Duodenal mucosa (tissue), 2 donors: ENCODE measurements around the gene SCARB2.

ENCODE experiments used
- H3K27ac ChIP-seq: one replicate; pipeline ENCODE4 v1.7.0; 2013; ENCODE audit warnings: low read depth, low read length
- H3K27me3 ChIP-seq, 2 donors: one replicate each; pipeline ENCODE4 v1.7.0; 2013; ENCODE audit warnings: low read length in 2 of 2, control low read depth in 1 of 2; ENCODE audit not compliant: insufficient read depth in 2 of 2, control insufficient read depth in 1 of 2
- H3K36me3 ChIP-seq, 2 donors: one replicate each; pipeline ENCODE4 v1.7.0; 2013; ENCODE audit warnings: low read length in 2 of 2, control low read depth in 1 of 2; ENCODE audit not compliant: insufficient read depth in 2 of 2, control insufficient read depth in 1 of 2
- H3K4me1 ChIP-seq, 2 donors: one replicate each; pipeline ENCODE4 v1.7.0; 2013; ENCODE audit warnings: low read length in 2 of 2, control low read depth in 1 of 2; ENCODE audit not compliant: insufficient read depth in 2 of 2, control insufficient read depth in 1 of 2
- H3K4me3 ChIP-seq, 2 donors: one replicate each; pipeline ENCODE4 v1.7.0; 2013; ENCODE audit warnings: low read length in 2 of 2, low read depth in 1 of 2
- H3K9ac ChIP-seq, 2 donors: one replicate each; pipeline ENCODE4 v1.7.0; 2013; ENCODE audit warnings: low read length in 2 of 2, low read depth in 1 of 2
- H3K9me3 ChIP-seq, 2 donors: one replicate each; pipeline ENCODE4 v1.7.0; 2013; ENCODE audit warnings: low read length in 2 of 2, control low read depth in 1 of 2; ENCODE audit not compliant: control insufficient read depth in 1 of 2

The SCARB2 gene

DNA sequence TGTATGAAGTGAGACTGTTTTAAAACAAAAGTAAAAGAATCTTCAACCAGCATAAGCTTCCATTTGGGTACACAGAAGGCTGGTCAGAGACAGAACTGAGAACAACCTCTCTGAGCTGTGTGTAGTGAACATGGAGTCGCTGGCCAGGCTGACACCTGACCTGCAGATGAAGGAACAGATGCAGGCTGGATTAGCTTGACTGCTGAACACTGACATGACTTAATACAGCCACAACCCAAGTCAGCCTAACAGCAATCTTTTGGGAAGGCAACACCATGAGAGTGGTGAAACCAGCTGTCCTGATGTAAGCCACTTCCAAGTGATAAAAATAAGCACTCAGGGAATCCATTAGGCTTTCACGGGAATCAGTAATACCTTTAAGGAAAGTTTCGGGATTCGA lies 10.1 kb downstream of the SCARB2 start:
- H3K36me3 ChIP-seq = no peaks in the 10 kb centered on the region
- peaks cover 49 to 74% of the 10 kb centered on the region in 2 donors for H3K4me1 ChIP-seq
- H3K9me3 ChIP-seq = no peaks in the 10 kb centered on the region
- no peak overlapping the region for H3K4me3 ChIP-seq
- no peaks in the 10 kb centered on the region for H3K27me3 ChIP-seq
- H3K9ac ChIP-seq = no peak overlapping the region
- no peak overlapping the region for H3K27ac ChIP-seq

DNA sequence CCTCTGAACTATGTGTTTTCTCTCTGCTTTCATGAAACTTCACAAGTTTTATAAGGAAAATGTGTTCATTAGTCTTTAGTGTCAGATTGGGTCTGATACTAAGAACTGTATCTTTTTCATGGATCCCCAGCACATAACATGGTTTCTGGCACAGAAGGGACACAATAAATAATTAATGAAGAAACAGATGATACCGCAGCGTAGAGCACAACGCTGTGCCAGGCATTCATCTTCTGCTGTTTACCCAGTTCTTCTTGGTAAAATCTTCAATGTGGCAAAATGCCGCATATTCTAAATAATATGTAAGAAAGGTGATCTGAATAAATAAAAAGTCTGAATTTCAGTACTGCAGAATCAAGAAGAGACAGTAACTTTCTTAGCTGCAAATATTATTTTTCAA lies 12.3 kb downstream of the SCARB2 start:
- H3K27me3 ChIP-seq = no peaks in the 10 kb centered on the region
- peak overlapping the region in 1 of 2 donors; percentile 15 for H3K9ac ChIP-seq
- no peak overlapping the region for H3K4me3 ChIP-seq
- H3K36me3 ChIP-seq = no peaks in the 10 kb centered on the region
- H3K9me3 ChIP-seq = no peaks in the 10 kb centered on the region
- H3K27ac ChIP-seq = no peak overlapping the region
- H3K4me1 ChIP-seq = peaks cover 63 to 78% of the 10 kb centered on the region in 2 donors

DNA sequence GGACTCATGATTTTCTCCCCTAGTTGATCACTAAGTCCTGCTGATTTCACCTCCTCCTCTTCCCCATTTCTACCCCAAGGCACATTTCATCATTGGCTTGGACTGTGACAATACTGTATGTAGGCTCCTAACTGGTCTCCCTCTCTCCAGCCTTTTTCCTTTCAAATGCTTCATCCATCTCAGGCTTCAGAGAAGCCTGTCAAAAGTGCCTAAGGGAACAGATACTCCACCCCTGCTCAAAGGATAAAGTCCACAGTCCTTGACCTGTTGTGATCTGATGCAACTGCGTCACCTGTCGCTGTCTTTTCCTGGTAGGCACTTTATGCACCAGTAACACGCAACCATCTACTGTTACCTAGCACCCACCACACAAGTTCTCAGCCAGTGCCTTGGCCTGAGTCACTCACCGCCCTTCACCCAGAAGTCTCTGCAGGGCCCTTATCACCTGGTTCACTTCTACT lies 12.8 kb downstream of the SCARB2 start:
- Histone ChIP-seq H3K27ac (peak overlapping the region; percentile 77), H3K9me3 (no peaks in the 10 kb centered on the region)

DNA sequence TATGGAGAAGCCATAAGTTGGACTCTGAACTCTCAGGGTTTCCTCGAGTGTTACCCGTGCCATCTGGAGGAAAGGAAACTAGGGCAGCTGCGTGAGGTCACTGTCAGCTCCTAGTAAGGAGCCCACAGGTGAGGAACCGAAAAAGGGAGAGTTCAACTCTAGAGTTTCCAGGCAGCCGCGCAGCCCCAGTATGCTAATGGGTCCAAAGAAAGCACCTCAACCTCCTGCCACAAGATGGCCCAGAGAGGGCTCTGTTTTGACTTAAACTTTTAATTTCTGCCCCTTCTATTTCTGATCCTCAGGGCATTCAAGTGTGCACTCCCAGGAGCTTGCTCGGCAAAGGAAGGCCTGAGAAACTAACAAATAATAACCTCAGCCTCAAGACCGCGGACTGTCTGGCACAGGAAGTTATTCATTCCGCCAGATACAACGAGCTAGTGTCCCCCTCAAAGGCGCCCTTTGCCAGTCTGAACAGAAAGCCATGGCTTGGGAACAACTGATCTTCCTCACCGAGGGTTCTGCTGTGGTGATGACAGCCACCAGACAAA lies 13.9 kb downstream of the SCARB2 start:
- H3K36me3 ChIP-seq = peaks cover 0 to 8% of the 10 kb centered on the region in 2 donors
- no peaks in the 10 kb centered on the region for H3K9me3 ChIP-seq
- H3K4me3 ChIP-seq = peak overlapping the region; percentile 7 to 12
- H3K4me1 ChIP-seq = peaks cover 63 to 73% of the 10 kb centered on the region in 2 donors
- H3K27me3 ChIP-seq = no peaks in the 10 kb centered on the region
- peak overlapping the region; percentile 77 for H3K27ac ChIP-seq
- peak overlapping the region; percentile 8 to 48 for H3K9ac ChIP-seq

More for the DNA sequence above, 12.8 kb downstream of the SCARB2 start:
- Histone ChIP-seq H3K36me3 (no peaks in the 10 kb centered on the region), H3K27me3 (no peaks in the 10 kb centered on the region), H3K9ac (peak overlapping the region; percentile 0 to 48), H3K4me3 (no peak overlapping the region), H3K4me1 (peaks cover 63 to 74% of the 10 kb centered on the region in 2 donors)

DNA sequence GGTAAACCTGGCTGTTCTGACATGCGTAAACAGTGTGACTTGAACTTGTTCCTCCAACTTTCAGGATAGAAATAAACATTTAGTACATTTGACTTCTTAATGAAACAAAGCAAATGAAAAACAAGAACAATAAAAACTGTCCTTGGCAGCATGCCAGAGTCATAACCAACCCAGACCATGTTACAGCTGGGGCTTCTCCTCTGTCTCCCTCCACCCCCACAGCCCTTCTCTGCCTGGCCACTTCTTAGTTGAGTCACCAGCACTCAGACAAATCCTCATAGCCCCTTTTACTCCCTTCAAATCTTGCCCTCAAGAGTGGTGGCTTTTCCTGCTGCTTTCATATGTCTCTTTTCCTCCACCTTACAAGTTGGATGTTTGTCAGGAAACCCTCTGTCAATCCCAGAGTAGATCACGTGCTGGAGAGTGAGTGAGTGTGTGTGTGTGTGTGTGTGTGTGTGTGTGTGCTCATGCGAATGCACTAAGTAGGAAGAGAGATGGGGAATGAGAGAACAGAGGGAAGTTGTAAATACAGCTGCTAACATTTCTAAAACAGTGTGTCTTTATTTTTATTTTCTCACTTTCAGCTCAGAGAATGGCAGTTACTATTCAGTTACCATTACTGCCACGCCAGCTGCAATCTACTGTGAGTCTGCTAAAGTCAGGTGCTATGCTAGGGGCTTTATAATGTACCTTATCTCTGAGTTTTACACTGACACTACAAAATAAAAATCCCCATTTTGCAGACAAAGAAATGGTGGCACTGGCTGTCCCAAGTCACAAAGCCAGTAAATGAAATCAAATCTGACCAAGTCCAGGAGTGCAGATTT lies 15.0 kb downstream of the SCARB2 start:
- Histone ChIP-seq H3K9me3 (no peaks in the 10 kb centered on the region), H3K27ac (peak overlapping the region; percentile 65), H3K27me3 (no peaks in the 10 kb centered on the region), H3K4me1 (peaks cover 62 to 73% of the 10 kb centered on the region in 2 donors), H3K9ac (peak overlapping the region; percentile 26 to 37), H3K36me3 (peaks cover 5 to 14% of the 10 kb centered on the region in 2 donors), H3K4me3 (peak overlapping the region in 1 of 2 donors; percentile 7)

DNA sequence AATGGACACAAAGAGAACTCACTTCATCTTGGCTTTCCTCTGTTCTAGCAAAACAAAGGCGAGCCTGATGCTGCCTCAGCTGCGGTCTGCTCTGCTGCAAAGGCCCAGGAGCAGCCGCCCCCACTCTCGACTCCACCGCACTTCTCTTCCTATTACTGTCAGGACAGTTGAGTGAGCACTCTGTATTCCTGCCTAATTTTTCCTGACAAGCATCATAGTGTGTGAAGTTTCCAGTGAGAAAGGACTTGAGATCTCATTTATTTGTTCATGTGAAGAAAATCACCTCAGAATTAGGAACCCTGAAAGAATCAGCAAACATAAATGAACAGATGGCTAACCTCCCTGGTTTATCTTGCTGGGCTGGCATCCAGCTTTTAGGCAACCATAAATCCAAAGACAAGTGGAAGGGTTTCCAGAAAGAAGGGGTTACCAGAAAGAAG lies 15.6 kb downstream of the SCARB2 start:
- peak overlapping the region; percentile 26 to 37 for H3K9ac ChIP-seq
- H3K36me3 ChIP-seq = peaks cover 5 to 19% of the 10 kb centered on the region in 2 donors
- no peaks in the 10 kb centered on the region for H3K9me3 ChIP-seq
- peak overlapping the region in 1 of 2 donors; percentile 5 for H3K4me3 ChIP-seq
- H3K27ac ChIP-seq = peak overlapping the region; percentile 65
- H3K27me3 ChIP-seq = no peaks in the 10 kb centered on the region
- H3K4me1 ChIP-seq = peaks cover 59 to 67% of the 10 kb centered on the region in 2 donors

DNA sequence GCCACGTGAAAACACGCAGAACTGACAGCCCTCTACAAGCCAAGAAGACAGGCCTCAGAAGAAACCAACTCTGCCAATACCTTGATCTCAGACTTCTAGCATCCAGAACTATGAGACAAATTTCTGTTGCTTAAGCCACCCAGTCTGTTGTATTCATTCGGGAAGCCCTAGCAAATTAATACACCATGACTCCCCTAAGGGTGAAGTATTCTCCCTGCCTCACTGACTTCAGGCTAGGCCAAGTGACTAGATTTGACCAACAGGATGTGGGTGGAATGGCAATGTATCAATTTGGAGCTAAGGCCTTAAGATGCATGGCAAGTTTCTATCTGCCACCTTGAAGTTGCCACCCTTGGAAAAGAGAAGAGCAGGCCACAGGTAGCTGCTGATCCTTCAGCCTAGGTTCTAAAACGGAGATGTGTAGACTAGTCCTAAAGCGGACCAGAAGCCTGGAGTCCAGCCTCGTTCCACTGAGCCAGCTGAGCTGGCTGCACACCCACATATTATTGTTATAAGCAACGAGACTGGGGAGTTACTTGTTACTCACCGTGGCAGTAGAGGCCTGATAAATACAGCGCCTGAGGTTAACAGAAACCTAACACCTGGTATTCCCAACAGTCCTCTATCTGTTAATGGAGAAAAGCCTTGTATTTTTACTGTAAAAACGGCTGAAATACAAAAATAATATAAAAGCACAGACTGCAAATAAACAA lies 16.4 kb downstream of the SCARB2 start:
- Histone ChIP-seq H3K27ac (no peak overlapping the region), H3K27me3 (no peaks in the 10 kb centered on the region), H3K9ac (peak overlapping the region in 1 of 2 donors; percentile 37), H3K4me1 (peaks cover 57 to 67% of the 10 kb centered on the region in 2 donors), H3K9me3 (no peaks in the 10 kb centered on the region), H3K36me3 (peaks cover 7 to 22% of the 10 kb centered on the region in 2 donors), H3K4me3 (peak overlapping the region in 1 of 2 donors; percentile 5)

DNA sequence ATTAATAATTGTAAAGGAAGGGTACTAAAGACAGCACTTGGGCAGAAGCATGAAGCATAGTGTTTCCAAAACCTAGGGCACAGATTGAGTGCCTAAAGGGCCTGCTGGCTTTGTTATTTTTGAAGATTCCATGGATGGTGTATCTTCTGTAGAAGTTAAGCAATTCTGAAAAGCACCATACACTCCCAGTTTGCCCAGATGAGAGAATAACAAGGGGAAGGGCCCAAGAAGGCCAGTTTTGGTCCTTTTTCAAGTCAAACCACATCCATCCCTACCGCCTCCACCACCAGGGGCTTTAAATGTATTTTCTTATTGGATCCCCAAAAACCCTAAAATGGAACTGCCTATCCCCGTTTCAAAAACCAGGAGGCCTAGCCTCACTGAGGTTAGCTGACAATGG lies 17.2 kb downstream of the SCARB2 start:
- H3K4me3 ChIP-seq = no peak overlapping the region
- H3K9me3 ChIP-seq = no peaks in the 10 kb centered on the region
- no peak overlapping the region for H3K27ac ChIP-seq
- H3K4me1 ChIP-seq = peaks cover 48 to 62% of the 10 kb centered on the region in 2 donors
- H3K9ac ChIP-seq = no peak overlapping the region
- H3K36me3 ChIP-seq = peaks cover 8 to 22% of the 10 kb centered on the region in 2 donors
- H3K27me3 ChIP-seq = no peaks in the 10 kb centered on the region

DNA sequence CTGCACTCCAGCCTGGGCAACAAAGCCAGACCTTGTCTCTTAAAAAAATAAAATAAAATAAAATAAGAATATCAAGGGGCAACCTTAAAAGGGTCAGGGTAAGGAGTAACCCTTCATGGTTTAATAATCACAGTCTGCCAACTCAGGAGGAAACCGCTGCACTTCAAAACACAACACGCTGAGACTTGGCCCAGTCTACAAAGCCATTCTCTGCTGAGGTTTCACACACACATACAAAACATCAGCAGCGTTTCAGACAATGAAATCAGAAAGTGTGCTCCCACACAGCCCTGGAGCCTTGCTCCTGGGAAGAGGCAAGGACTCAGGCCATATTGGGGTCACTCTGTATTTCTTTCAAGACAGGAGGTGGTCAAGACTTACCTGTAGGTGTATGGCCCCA lies 18.3 kb downstream of the SCARB2 start:
- Histone ChIP-seq H3K27me3 (no peaks in the 10 kb centered on the region), H3K9me3 (no peaks in the 10 kb centered on the region), H3K36me3 (peaks cover 8 to 22% of the 10 kb centered on the region in 2 donors), H3K9ac (no peak overlapping the region), H3K27ac (no peak overlapping the region), H3K4me3 (no peak overlapping the region), H3K4me1 (peaks cover 38 to 51% of the 10 kb centered on the region in 2 donors)

DNA sequence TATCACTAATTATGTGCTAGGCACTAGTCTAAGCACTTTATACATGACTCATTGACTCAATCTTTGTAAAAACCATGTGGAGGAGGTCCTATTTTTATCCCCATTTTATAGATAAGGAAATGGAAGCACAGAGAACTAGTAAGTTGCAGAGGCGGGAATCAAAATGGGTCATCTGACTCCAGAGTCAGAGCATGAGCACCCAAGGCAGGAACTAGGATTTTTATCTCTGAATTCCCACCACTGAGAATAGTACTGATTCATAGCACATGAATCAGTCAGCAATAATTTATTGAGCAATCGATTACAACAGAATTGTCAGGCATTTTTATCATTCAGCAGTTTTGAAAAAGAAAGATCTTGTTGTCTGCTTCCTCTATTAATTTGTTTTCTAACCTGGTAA lies 19.3 kb downstream of the SCARB2 start:
- Histone ChIP-seq H3K27ac (no peak overlapping the region), H3K4me1 (peaks cover 28 to 41% of the 10 kb centered on the region in 2 donors), H3K27me3 (no peaks in the 10 kb centered on the region), H3K9me3 (no peaks in the 10 kb centered on the region), H3K4me3 (no peak overlapping the region), H3K36me3 (peaks cover 8 to 27% of the 10 kb centered on the region in 2 donors), H3K9ac (no peak overlapping the region)
